ENCODE data around the gene PCK2. TPM values are rescaled to one million over a fixed set of nuclear protein-coding genes. Genes with fewer than 3 reads are reported as not detected.

The PCK2 gene
- total and polyA plus RNA-seq, 2 of the 13 experiments (the other 11 are each of a cell fraction or from before 2014, with no cell fraction given) = 129 to 272 TPM

DNA sequence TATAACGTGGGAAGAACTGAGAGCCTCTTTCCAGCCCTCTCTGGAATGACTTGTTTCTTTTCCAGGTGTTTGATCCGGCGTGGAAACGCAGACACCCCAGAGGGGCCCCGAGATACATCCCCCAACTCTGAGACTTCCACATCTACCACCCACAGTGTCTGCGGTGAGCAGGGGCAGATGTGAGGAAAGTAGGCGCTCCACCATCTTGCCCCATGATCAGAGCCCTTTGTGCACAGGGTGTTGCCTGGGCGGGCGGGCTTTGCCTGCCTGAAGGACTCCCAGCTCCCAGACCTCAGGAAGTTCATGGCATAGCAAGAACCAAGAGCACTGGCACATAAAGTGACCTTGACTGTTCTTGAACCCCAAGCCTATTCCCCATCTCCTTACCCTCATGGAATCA is 39.5 kb upstream of the PCK2 start (continued):
- no peak for TF ChIP-seq ZNF644 (CRISPR knock-in tag; IDR thresholded peaks at IDR 0.05; ENCODE audit: low read depth)
- TF ChIP-seq MEIS2 (CRISPR knock-in tag; IDR thresholded peaks at IDR 0.05) = no peak
- TF ChIP-seq, protein P1, sequence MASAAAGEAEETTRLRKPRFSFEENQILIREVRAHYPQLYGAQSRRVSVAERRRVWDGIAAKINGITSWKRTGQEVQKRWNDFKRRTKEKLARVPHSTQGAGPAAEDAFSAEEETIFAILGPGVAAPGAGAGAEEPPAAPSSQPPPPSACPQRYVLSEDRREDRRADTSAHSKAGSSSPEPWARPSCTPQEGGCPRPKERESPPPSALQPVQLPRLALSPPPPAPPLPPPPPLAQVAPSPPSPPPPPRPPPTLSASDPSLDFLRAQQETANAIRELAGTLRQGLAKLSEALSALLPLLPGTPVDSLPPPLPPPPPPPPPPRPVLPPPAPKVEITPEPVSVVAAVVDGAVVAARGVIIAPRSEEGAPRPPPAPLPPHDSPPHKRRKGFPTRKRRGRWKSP (CRISPR knock-in tag; IDR thresholded peaks at IDR 0.05) = no peak

DNA sequence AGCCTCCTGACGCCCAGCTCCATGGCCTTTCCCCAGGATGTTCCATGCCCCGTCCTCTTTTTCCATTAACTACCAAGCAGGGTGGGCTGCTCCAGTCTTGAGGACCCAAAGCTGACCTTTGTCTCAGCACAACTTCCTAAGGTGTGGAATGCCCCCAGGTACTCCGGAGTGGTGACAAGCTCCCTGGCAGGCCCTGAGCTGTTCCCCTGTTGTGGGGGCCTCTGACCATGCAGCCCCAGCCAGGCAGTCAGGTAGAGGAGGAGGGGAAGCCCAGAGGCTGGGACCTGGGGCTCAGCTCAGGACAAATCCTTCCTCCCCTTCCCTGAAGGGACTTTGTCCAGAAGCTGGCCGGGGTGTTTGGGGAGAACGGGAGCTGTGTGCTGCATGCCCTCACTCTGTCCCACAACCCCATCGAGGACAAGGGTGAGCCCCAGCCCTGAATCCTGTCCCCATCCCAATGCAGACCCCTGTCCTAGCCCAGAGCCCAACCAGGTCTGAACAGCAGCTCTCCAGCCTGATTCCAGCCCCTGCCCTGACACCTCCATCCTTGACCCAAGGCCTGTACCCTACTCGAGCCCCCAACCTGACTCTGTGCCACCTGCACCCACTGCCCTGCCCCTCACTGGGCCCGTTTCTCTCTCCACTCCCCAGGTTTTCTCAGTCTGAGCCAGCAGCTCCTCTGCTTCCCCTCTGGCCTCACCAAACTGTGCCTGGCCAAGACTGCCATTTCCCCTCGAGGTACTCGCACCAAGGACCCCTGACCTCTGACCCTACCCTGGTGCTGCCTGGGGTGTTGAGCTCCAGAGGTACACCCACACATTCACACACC is 37.9 kb upstream of the PCK2 start:
- CTCF ChIA-PET (ENCODE audit: low intra/inter-chr PET ratio, low total read pairs) = interaction anchor here (4.4 to 5.4 kb wide), 2 partner anchors 34 to 52 kb away, joined by 86 to 109 read pairs; no protein-coding TSS in a partner anchor
- H3K9ac ChIP-seq (ENCODE audit: insufficient read depth, low read depth, low read length) = no peak overlapping the region
- POLR2A ChIA-PET = interaction anchor here (1.0 to 9.6 kb wide), 7 partner anchors 19 to 187 kb away, joined by 3 to 226 read pairs (median 7); partner anchors contain the start of genes DCAF11, EMC9, NRL and PCK2
- intact Hi-C loops (cut with micrococcal nuclease; ENCODE audit: unreplicated experiment) = no loop called here
- no peaks in the 10 kb centered on the region for H3K9me3 ChIP-seq (ENCODE audit: low read length)
- H3K36me3 ChIP-seq (replicated peaks in 1 of 2; ENCODE audit: control insufficient read depth in 1 of 2, insufficient read depth in 2 of 2, low read length in 2 of 2) = no peaks in the 10 kb centered on the region
- no TSS peak for BruUV-seq (replicated peaks)
- peaks cover 48% of the 10 kb centered on the region for H3K4me1 ChIP-seq (ENCODE audit: insufficient read depth, low read length)
- DNase-seq (ENCODE audit: low spot score) (no peak), FAIRE-seq (no peak), ATAC-seq (no peak)
- H3K27ac ChIP-seq (ENCODE audit: extremely low read length, insufficient read depth, low read length) = no peak overlapping the region
- H3K79me2 ChIP-seq (ENCODE audit: insufficient read depth, low read length) = no peaks in the 10 kb centered on the region
- H4K20me1 ChIP-seq (ENCODE audit: insufficient read depth, low read length) = no peaks in the 10 kb centered on the region
- WGBS (ENCODE audit: low lambda C conversion rate) = 14% methylated on average over 10 of the region's 10 CpGs
- H3K4me2 ChIP-seq (ENCODE audit: low read depth, low read length) = no peak overlapping the region
- in situ Hi-C loops (cut with HindIII; ENCODE audit: extremely low pct_ligation_motif_present, low pct_unique_long_range_greater_than_20kb) = loop anchor here (5.0 kb wide), 2 partner anchors 36 to 106 kb away; partner anchors contain the start of genes IRF9 and PCK2
- TF ChIP-seq NFE2L2 (IDR thresholded peaks at IDR 0.05; ENCODE audit: low read length) (no peak), TAF1 (CRISPR knock-in tag; IDR thresholded peaks at IDR 0.05) (0 out of 2 replicates have a peak, but pooled peaks have one; percentile 9), PCBP1 (IDR thresholded peaks at IDR 0.05; ENCODE audit: borderline replicate concordance, low read depth, low read length) (0 out of 2 replicates have a peak, but pooled peaks have one; percentile 27), KLF16 (CRISPR knock-in tag; IDR thresholded peaks at IDR 0.05) (no peak), ZNF572 (CRISPR knock-in tag; IDR thresholded peaks at IDR 0.05) (peak; percentile 78; the same call in 1 of the 2 replicates), ZFYVE20 (CRISPR knock-in tag; IDR thresholded peaks at IDR 0.05; ENCODE audit: borderline replicate concordance, low read depth) (0 out of 2 replicates have a peak, but pooled peaks have one; percentile 32), ZNF235 (CRISPR knock-in tag; IDR thresholded peaks at IDR 0.05; ENCODE audit: borderline replicate concordance) (0 out of 2 replicates have a peak, but pooled peaks have one; percentile 33), HOXA9 (CRISPR knock-in tag; IDR thresholded peaks at IDR 0.05; ENCODE audit: borderline replicate concordance) (peak; percentile 24; the same call in 1 of the 2 replicates), ZNF333 (CRISPR knock-in tag; IDR thresholded peaks at IDR 0.05; ENCODE audit: borderline replicate concordance) (peak; percentile 80; the same call in 1 of the 2 replicates), ZNF776 (CRISPR knock-in tag; IDR thresholded peaks at IDR 0.05) (0 out of 2 replicates have a peak, but pooled peaks have one; percentile 38), ZNF230 (CRISPR knock-in tag; IDR thresholded peaks at IDR 0.05) (0 out of 2 replicates have a peak, but pooled peaks have one; percentile 25), ZNF782 (CRISPR knock-in tag; IDR thresholded peaks at IDR 0.05; ENCODE audit: borderline replicate concordance) (0 out of 2 replicates have a peak, but pooled peaks have one; percentile 36), ZNF678 (CRISPR knock-in tag; IDR thresholded peaks at IDR 0.05) (0 out of 2 replicates have a peak, but pooled peaks have one; percentile 20), HES4 (CRISPR knock-in tag; IDR thresholded peaks at IDR 0.05; ENCODE audit: borderline replicate concordance) (0 out of 2 replicates have a peak, but pooled peaks have one; percentile 44), MAFG (CRISPR knock-in tag; IDR thresholded peaks at IDR 0.05) (0 out of 2 replicates have a peak, but pooled peaks have one; percentile 25)
- TF ChIP-seq, protein P2, sequence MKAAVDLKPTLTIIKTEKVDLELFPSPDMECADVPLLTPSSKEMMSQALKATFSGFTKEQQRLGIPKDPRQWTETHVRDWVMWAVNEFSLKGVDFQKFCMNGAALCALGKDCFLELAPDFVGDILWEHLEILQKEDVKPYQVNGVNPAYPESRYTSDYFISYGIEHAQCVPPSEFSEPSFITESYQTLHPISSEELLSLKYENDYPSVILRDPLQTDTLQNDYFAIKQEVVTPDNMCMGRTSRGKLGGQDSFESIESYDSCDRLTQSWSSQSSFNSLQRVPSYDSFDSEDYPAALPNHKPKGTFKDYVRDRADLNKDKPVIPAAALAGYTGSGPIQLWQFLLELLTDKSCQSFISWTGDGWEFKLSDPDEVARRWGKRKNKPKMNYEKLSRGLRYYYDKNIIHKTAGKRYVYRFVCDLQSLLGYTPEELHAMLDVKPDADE (CRISPR knock-in tag; IDR thresholded peaks at IDR 0.05) = no peak
- H3K27me3 ChIP-seq (ENCODE audit: control insufficient read depth in 1 of 2, insufficient read depth in 2 of 2, low read length in 2 of 2) = peaks cover 20 to 67% of the 10 kb centered on the region in 2 experiments
- H2AFZ ChIP-seq (ENCODE audit: low read length) = no peak overlapping the region
- no peak overlapping the region for H3K4me3 ChIP-seq (replicated peaks in 1 of 3; ENCODE audit: insufficient read depth in 1 of 3, low read depth in 2 of 3, low read length in 3 of 3)
